ENCODE data around the gene WWC1. TPM values are rescaled to one million over a fixed set of nuclear protein-coding genes. Genes with fewer than 3 reads are reported as not detected.
A peak's percentile ranks its signal among the peaks of the same experiment; 100 is the strongest.

Gene WWC1
- total RNA-seq, 1 donor from 2014 or later = 48.6 TPM

DNA sequence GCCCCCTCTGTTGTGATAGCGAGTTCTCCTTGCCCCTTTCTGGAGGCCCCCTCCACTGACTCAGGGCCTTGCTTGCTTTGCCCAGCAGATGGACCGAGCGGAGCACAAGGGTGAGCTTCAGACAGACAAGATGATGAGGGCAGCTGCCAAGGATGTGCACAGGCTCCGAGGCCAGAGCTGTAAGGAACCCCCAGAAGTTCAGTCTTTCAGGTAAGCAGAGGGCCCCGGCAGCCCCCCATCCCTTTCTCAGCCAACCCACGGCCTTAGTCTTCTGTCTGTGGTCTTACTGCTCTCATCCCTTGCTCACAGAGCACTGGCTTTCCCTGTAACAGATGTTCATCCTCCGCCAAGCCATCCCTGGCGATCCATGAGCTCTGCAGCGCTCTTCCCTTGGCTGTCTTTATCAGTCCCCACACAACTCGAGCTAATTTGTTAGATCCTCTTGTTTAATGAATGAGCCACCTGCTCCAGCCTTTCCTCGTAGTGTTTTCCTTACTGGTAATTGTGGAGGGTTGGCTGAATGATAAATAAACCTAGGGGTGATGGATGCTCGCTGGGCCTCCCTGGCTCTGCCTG, 176.4 kb downstream of the WWC1 start:
- H3K4me1 ChIP-seq (ENCODE audit: insufficient read depth, low read length) = peaks cover 30% of the 10 kb centered on the region
- no peaks in the 10 kb centered on the region for H3K27me3 ChIP-seq (ENCODE audit: insufficient read depth, low read length)
- H3K4me1 Mint-ChIP-seq (ENCODE audit: low read depth, unreplicated experiment) = peaks cover 35% of the 10 kb centered on the region
- no peaks in the 10 kb centered on the region for H3K36me3 ChIP-seq (ENCODE audit: insufficient read depth, low read length)
- H3K9ac ChIP-seq (ENCODE audit: low read length) = no peak overlapping the region
- no peaks in the 10 kb centered on the region for H3K9me3 Mint-ChIP-seq (ENCODE audit: unreplicated experiment)
- peaks cover 21% of the 10 kb centered on the region for H3K36me3 Mint-ChIP-seq (ENCODE audit: low read depth, unreplicated experiment)
- H3K79me2 ChIP-seq (ENCODE audit: insufficient read depth, low read length) = no peaks in the 10 kb centered on the region
- H3K27ac ChIP-seq (ENCODE audit: low read depth, low read length) = no peak overlapping the region
- no peak for FAIRE-seq
- H3K9me3 ChIP-seq (ENCODE audit: insufficient read depth, low read depth, low read length) = no peaks in the 10 kb centered on the region
- no peaks in the 10 kb centered on the region for H4K20me1 ChIP-seq (ENCODE audit: insufficient read depth, low read length)
- no peak overlapping the region for H3K4me3 ChIP-seq (ENCODE audit: insufficient read depth, low read depth, low read length)
- H3K27ac Mint-ChIP-seq (ENCODE audit: unreplicated experiment) = no peak overlapping the region
- H3K4me2 ChIP-seq (ENCODE audit: low read length) = no peak overlapping the region
- no peak for TF ChIP-seq EZH2 (IDR thresholded peaks at IDR 0.05; ENCODE audit: insufficient read depth, low read length)
- TF ChIP-seq, protein P1, sequence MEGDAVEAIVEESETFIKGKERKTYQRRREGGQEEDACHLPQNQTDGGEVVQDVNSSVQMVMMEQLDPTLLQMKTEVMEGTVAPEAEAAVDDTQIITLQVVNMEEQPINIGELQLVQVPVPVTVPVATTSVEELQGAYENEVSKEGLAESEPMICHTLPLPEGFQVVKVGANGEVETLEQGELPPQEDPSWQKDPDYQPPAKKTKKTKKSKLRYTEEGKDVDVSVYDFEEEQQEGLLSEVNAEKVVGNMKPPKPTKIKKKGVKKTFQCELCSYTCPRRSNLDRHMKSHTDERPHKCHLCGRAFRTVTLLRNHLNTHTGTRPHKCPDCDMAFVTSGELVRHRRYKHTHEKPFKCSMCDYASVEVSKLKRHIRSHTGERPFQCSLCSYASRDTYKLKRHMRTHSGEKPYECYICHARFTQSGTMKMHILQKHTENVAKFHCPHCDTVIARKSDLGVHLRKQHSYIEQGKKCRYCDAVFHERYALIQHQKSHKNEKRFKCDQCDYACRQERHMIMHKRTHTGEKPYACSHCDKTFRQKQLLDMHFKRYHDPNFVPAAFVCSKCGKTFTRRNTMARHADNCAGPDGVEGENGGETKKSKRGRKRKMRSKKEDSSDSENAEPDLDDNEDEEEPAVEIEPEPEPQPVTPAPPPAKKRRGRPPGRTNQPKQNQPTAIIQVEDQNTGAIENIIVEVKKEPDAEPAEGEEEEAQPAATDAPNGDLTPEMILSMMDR (IDR thresholded peaks at IDR 0.05; ENCODE audit: insufficient read depth, low read depth, low read length) = no peak
- DNase-seq (ENCODE audit: low read depth) = no peak
- H2AFZ ChIP-seq (ENCODE audit: low read depth, low read length) = no peak overlapping the region
- H3K4me3 Mint-ChIP-seq (ENCODE audit: unreplicated experiment) = no peak overlapping the region
- no peaks in the 10 kb centered on the region for H3K27me3 Mint-ChIP-seq (ENCODE audit: low read depth, unreplicated experiment)

DNA sequence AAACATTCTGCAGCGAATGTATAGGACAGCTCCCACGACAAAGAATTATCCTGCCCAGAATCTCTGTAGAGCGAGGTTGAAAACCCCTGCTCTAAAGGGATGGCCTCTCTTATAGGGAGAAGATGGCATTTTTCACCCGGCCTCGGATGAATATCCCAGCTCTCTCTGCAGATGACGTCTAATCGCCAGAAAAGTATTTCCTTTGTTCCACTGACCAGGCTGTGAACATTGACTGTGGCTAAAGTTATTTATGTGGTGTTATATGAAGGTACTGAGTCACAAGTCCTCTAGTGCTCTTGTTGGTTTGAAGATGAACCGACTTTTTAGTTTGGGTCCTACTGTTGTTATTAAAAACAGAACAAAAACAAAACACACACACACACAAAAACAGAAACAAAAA, 177.4 kb downstream of the WWC1 start:
- Mint-ChIP-seq H3K9me3 (ENCODE audit: unreplicated experiment) (no peaks in the 10 kb centered on the region), H3K27me3 (ENCODE audit: low read depth, unreplicated experiment) (no peaks in the 10 kb centered on the region), H3K4me1 (ENCODE audit: low read depth, unreplicated experiment) (peaks cover 43% of the 10 kb centered on the region), H3K36me3 (ENCODE audit: low read depth, unreplicated experiment) (peaks cover 17% of the 10 kb centered on the region), H3K4me3 (ENCODE audit: unreplicated experiment) (no peak overlapping the region), H3K27ac (ENCODE audit: unreplicated experiment) (peak overlapping the region; percentile 35)
- H3K79me2 ChIP-seq (ENCODE audit: insufficient read depth, low read length) = no peaks in the 10 kb centered on the region
- peaks cover 34% of the 10 kb centered on the region for H3K4me1 ChIP-seq (ENCODE audit: insufficient read depth, low read length)
- H3K27ac ChIP-seq (ENCODE audit: low read depth, low read length) = peak overlapping the region; percentile 55
- FAIRE-seq (peak; percentile 68), DNase-seq (ENCODE audit: low read depth) (peak; percentile 89)
- peak overlapping the region; percentile 43 for H2AFZ ChIP-seq (ENCODE audit: low read depth, low read length)
- peak overlapping the region; percentile 53 for H3K9ac ChIP-seq (ENCODE audit: low read length)
- no peak overlapping the region for H3K4me3 ChIP-seq (ENCODE audit: insufficient read depth, low read depth, low read length)
- TF ChIP-seq, protein P1 (IDR thresholded peaks at IDR 0.05; ENCODE audit: insufficient read depth, low read depth, low read length) = no peak
- TF ChIP-seq EZH2 (IDR thresholded peaks at IDR 0.05; ENCODE audit: insufficient read depth, low read length) = no peak
- no peaks in the 10 kb centered on the region for H3K27me3 ChIP-seq (ENCODE audit: insufficient read depth, low read length)
- peak overlapping the region; percentile 33 for H3K4me2 ChIP-seq (ENCODE audit: low read length)
- no peaks in the 10 kb centered on the region for H4K20me1 ChIP-seq (ENCODE audit: insufficient read depth, low read length)
- H3K36me3 ChIP-seq (ENCODE audit: insufficient read depth, low read length) = no peaks in the 10 kb centered on the region
- H3K9me3 ChIP-seq (ENCODE audit: insufficient read depth, low read depth, low read length) = no peaks in the 10 kb centered on the region

DNA sequence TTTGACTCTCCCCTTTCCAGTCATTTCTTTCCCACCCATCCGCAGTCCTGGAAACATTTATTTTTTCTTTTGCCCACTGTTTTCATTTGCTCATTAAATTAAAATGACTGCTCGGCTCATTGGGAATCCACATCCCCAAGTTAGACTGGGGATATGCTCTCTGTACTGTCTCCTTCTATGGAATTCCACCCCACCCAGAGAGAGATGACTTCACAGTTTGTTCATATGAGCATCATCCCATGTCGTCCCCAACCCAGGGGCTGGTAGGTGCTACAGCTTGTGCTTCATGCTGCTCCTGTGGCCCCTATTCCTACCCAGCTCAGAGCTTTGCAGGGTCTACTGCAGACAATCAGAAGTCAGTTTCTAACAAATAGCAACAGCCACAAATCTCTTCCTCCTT, 178.4 kb downstream of the WWC1 start:
- no peak overlapping the region for H3K4me3 ChIP-seq (ENCODE audit: insufficient read depth, low read depth, low read length)
- no peak overlapping the region for H3K9ac ChIP-seq (ENCODE audit: low read length)
- no peak overlapping the region for H3K27ac ChIP-seq (ENCODE audit: low read depth, low read length)
- H2AFZ ChIP-seq (ENCODE audit: low read depth, low read length) = no peak overlapping the region
- peaks cover 34% of the 10 kb centered on the region for H3K4me1 ChIP-seq (ENCODE audit: insufficient read depth, low read length)
- H3K27me3 ChIP-seq (ENCODE audit: insufficient read depth, low read length) = no peaks in the 10 kb centered on the region
- Mint-ChIP-seq H3K4me1 (ENCODE audit: low read depth, unreplicated experiment) (peaks cover 43% of the 10 kb centered on the region), H3K4me3 (ENCODE audit: unreplicated experiment) (no peak overlapping the region), H3K27ac (ENCODE audit: unreplicated experiment) (peak overlapping the region; percentile 79), H3K27me3 (ENCODE audit: low read depth, unreplicated experiment) (no peaks in the 10 kb centered on the region), H3K9me3 (ENCODE audit: unreplicated experiment) (no peaks in the 10 kb centered on the region), H3K36me3 (ENCODE audit: low read depth, unreplicated experiment) (peaks cover 15% of the 10 kb centered on the region)
- H4K20me1 ChIP-seq (ENCODE audit: insufficient read depth, low read length) = no peaks in the 10 kb centered on the region
- H3K36me3 ChIP-seq (ENCODE audit: insufficient read depth, low read length) = no peaks in the 10 kb centered on the region
- TF ChIP-seq, protein P1 (IDR thresholded peaks at IDR 0.05; ENCODE audit: insufficient read depth, low read depth, low read length) = no peak
- no peak for TF ChIP-seq EZH2 (IDR thresholded peaks at IDR 0.05; ENCODE audit: insufficient read depth, low read length)
- DNase-seq (ENCODE audit: low read depth) (no peak), FAIRE-seq (no peak)
- H3K79me2 ChIP-seq (ENCODE audit: insufficient read depth, low read length) = no peaks in the 10 kb centered on the region
- H3K9me3 ChIP-seq (ENCODE audit: insufficient read depth, low read depth, low read length) = no peaks in the 10 kb centered on the region
- no peak overlapping the region for H3K4me2 ChIP-seq (ENCODE audit: low read length)
